Thoracic aorta (tissue), 2 donors: ENCODE measurements around the gene DUSP15. TPM values are rescaled to one million over a fixed set of nuclear protein-coding genes. Genes with fewer than 3 reads are reported as not detected.
A peak's percentile ranks its signal among the peaks of the same experiment; 100 is the strongest.
"Not testable (repeated sequence)": the region's sequence is repeated elsewhere in the genome, so short reads cannot be mapped to it uniquely, and the experiment has no call there.

Experiments
- ATAC-seq: fragments of 150-250 bp; one replicate; pipeline ENCODE4 v1.8.0; 2017; ENCODE audit warnings: low read depth; ENCODE audit not compliant: insufficient number of reproducible peaks, low FRiP score
- DNase-seq: peaks from one replicate; pipeline ENCODE4 v3.0.0-alpha.2; 2020; ENCODE audit warnings: low spot score
- H3K27ac ChIP-seq, 2 donors: fragments of 200-600 bp; sonication (generic); 1 replicate in 1 of 2; 2 replicates in 1 of 2; pipeline ENCODE4 v1.5.1; 2016; ENCODE audit warnings: mild to moderate bottlenecking in 2 of 2, moderate library complexity in 2 of 2
- H3K27me3 ChIP-seq: fragments of 200-600 bp; sonication (generic); replicated peaks from 2 replicates; pipeline ENCODE4 v1.6.0; 2016; ENCODE audit warnings: mild to moderate bottlenecking; ENCODE audit not compliant: insufficient read depth
- H3K36me3 ChIP-seq: fragments of 200-600 bp; sonication (generic); one replicate; pipeline ENCODE4 v1.5.1; 2016
- H3K4me1 ChIP-seq, 2 donors: fragments of 200-600 bp; sonication (generic); 1 replicate in 1 of 2; 2 replicates in 1 of 2; pipeline versions ENCODE4 v1.5.1 to v1.6.0; 2016; ENCODE audit warnings: low read depth in 2 of 2, mild to moderate bottlenecking in 1 of 2; ENCODE audit not compliant: control insufficient read depth in 1 of 2
- H3K4me3 ChIP-seq: fragments of 200-600 bp; sonication (generic); 2 replicates; pipeline ENCODE4 v1.5.1; 2016; ENCODE audit warnings: mild to moderate bottlenecking
- H3K9me3 ChIP-seq: fragments of 200-600 bp; sonication (generic); 2 replicates; pipeline ENCODE4 v1.5.1; 2016
- total RNA-seq, 2 donors: library from RNA; depleted of rRNA; stranded (reverse); fragments of >200 nt; gene quantifications; one replicate each; pipeline versions ENCODE4 v1.1.0 to v1.2.3, GENCODE V29; 2016
- TF ChIP-seq, protein P1 (sequence below): fragments of 200-600 bp; sonication (generic); IDR thresholded peaks from one replicate; pipeline ENCODE4 v1.5.1; 2019; ENCODE audit warnings: antibody characterized with exemption

Gene DUSP15
- total RNA-seq, 2 donors from 2014 or later, result 3.9 to 5.6 TPM

DNA sequence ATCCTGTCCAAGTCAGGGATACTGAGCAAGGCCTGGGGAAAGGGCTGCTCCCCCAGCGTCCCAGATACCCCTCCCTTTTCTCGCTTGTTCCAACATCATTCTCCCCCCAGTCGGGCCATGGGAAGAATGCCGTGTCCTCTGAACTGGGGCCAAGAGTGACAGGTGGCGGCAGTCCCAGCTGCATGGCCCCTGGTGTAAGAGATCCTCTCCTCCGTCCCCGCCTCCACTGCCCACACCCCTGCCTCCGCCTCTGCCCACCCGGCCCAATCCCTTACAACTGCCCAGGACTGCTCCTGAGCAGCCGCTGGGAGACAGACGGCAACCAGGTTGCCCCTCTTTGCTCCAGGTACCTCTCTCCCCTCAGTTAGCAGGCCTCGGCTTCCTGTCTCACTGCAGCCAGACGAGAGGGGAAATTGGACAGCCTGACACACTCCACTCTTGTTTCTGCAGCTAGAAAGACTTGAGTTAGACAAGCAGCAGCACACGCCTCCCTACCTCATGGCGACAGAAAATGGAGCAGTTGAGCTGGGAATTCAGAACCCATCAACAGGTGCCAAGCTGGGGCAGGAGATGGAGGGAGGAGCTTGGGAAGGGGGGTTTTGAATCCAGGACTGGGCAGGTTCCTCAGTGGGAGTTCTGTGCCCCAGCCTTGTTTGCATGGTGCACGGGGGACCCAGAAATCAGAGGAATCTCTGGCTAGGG is 51.1 kb downstream of the DUSP15 start, which contains the start of gene MYLK2:
MYLK2 (plus strand) TSS at position 274 of the 702 bp plus-strand sequence; CDS start at position 499, 225 bp downstream.
- Histone ChIP-seq H3K4me3 (no peak within 1 kb of the TSS), H3K4me1 (peaks cover 7 to 58% of the 10 kb centered on the region in 2 donors), H3K9me3 (no peaks in the 10 kb centered on the region), H3K36me3 (no peaks in the 10 kb centered on the region), H3K27me3 (no peaks in the 10 kb centered on the region), H3K27ac (no peak within 1 kb of the TSS)
- TF ChIP-seq, protein P1, sequence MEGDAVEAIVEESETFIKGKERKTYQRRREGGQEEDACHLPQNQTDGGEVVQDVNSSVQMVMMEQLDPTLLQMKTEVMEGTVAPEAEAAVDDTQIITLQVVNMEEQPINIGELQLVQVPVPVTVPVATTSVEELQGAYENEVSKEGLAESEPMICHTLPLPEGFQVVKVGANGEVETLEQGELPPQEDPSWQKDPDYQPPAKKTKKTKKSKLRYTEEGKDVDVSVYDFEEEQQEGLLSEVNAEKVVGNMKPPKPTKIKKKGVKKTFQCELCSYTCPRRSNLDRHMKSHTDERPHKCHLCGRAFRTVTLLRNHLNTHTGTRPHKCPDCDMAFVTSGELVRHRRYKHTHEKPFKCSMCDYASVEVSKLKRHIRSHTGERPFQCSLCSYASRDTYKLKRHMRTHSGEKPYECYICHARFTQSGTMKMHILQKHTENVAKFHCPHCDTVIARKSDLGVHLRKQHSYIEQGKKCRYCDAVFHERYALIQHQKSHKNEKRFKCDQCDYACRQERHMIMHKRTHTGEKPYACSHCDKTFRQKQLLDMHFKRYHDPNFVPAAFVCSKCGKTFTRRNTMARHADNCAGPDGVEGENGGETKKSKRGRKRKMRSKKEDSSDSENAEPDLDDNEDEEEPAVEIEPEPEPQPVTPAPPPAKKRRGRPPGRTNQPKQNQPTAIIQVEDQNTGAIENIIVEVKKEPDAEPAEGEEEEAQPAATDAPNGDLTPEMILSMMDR, result no peak
- no peak for ATAC-seq
- DNase-seq, result no peak

DNA sequence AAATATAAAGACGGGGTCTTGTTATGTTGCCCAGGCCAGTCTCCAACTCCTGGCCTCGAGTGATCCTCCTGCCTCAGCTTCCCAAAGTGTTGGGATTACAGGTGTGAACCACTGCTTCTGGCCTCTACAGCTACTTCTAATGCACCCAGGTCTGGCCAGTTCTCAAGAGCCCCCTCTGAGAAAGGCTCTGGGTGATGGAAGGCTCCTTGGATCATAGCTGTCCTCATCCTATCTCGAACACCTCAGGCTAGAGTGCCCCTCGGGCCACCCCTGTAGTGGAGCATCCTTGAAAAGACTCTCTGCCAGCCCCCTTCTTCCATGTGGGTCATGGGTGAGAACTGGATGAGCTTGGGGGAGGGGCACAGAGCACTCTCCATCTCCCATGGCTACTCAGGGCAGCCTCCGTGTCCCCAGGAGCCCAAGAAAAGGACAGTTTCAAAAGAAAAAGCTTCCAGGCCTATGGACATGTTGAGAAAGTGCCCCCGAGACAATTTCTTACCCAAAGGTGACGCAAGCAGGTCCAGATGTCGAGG is 51.9 kb downstream of the DUSP15 start:
- Histone ChIP-seq H3K9me3 (no peaks in the 10 kb centered on the region), H3K27me3 (no peaks in the 10 kb centered on the region), H3K27ac (no peak overlapping the region), H3K4me3 (no peak overlapping the region), H3K36me3 (no peaks in the 10 kb centered on the region), H3K4me1 (peaks cover 12 to 58% of the 10 kb centered on the region in 2 donors)
- DNase-seq (no peak), ATAC-seq (no peak)
- TF ChIP-seq, protein P1, result no peak

DNA sequence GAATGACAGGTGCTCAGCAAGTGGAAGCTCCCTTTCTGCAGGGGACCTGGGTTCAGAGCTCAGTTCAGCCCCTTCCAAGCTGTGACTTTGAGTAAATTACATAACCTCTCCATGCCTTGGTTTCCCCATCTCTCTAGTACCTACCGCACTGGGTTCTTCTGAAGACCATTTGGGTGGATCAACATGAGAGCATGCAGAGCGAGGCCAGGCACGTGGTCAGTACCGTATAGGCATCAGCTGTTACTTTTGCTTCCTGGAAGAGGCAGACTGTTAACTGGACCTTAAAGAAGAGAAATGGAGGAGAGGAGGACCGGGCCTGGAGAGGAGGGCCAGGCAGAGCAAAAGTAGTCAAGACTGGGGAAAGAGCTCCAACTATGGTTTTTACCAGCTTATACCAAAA is 52.9 kb downstream of the DUSP15 start:
- TF ChIP-seq, protein P1, result no peak
- ATAC-seq, result no peak

DNA sequence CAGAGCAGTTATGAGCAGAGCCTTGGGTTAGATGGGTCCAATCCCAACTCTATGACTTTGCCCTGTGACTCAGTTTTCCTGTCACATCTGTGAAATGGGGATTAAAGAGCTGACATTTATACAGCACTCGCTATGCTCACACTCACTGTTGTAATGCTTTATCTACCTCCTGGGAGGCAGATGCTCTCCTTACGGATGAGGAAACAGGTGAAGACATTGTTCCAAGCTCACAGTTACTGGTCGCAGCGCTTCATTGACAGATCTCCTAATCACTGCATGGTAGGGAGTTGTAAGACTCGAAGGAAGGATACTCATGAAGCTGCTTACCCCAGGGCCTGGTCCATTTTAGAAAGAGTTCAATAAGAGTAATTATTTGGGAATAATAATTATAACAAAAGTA is 54.1 kb downstream of the DUSP15 start:
- DNase-seq, result no peak
- Histone ChIP-seq H3K36me3 (no peaks in the 10 kb centered on the region), H3K27me3 (no peaks in the 10 kb centered on the region), H3K9me3 (no peaks in the 10 kb centered on the region), H3K27ac (peak overlapping the region; percentile 88 to 92), H3K4me1 (peaks cover 31 to 62% of the 10 kb centered on the region in 2 donors), H3K4me3 (no peak overlapping the region)
- TF ChIP-seq, protein P1, result no peak
- no peak for ATAC-seq

More for the DNA sequence above, 52.9 kb downstream of the DUSP15 start:
- Histone ChIP-seq H3K27ac (peak overlapping the region in 1 of 2 donors; percentile 25), H3K36me3 (no peaks in the 10 kb centered on the region), H3K9me3 (no peaks in the 10 kb centered on the region), H3K4me1 (peaks cover 19 to 59% of the 10 kb centered on the region in 2 donors), H3K4me3 (no peak overlapping the region), H3K27me3 (no peaks in the 10 kb centered on the region)
- DNase-seq, result no peak

DNA sequence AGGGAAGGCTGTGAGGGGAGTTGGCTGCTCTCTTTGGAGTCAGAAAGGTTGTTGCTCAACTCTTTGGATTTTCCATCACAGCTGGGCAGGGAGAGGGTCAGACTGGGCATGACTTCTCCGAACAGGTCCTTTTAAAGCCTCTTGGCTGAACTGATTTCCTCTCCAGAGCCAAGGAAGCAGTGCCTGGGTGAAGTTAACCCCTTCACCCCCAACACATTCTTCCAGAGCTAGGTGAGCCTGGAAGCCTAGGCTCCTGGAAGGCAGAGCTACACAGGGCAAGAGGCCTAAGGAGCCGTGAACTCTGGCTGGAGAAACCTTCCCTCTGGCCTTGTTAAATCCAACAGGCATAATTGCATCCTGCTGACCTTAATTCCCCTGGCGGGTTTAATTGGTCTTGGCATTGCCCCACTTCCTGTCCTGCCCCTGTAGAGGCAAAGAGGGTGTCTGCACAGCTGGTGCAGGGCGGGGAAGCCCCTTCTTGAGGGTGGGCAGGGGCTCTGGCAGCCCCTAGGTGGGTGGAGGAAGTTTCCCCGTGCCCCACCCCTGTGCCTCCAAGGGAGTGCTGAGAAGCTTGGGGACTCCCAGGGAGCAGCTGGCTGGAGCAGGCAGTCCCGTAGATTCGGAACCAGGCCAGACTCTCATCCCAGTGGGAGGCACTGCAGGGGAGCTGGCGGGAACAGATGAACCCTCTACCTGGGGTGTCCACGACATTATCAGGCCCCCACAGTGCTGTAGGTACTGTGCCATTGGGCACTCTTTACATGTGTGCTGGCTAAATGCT is 54.7 kb downstream of the DUSP15 start:
- Histone ChIP-seq H3K27ac (peak overlapping the region; percentile 88 to 92), H3K4me1 (peaks cover 37 to 68% of the 10 kb centered on the region in 2 donors), H3K9me3 (no peaks in the 10 kb centered on the region), H3K4me3 (peak overlapping the region; percentile 22), H3K36me3 (no peaks in the 10 kb centered on the region), H3K27me3 (no peaks in the 10 kb centered on the region)
- ATAC-seq (peak; percentile 63), DNase-seq (no peak)
- TF ChIP-seq, protein P1, result no peak

DNA sequence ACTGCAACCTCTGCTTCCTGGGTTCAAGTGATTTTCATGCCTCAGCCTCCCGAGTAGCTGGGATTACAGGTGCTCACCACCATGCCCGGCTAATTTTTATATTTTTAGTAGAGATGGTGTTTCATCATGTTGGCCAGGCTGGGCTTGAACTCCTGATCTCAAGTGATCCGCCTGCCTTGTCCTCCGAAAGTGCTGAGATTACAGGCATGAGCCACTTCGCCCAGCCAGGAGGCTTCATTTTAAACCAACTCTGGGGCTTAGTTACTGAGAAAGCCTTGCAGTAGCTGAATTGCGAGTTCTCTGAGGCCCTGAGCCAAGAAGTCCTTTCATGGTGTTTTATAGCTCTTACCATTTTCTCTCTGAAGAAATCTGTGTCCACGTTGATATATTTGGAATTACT is 56.2 kb downstream of the DUSP15 start:
- Histone ChIP-seq H3K4me1 (peaks cover 45 to 78% of the 10 kb centered on the region in 2 donors), H3K27ac (peak overlapping the region; percentile 88 to 92)
- DNase-seq, H3K27me3 ChIP-seq, ATAC-seq, H3K36me3 ChIP-seq, H3K9me3 ChIP-seq, H3K4me3 ChIP-seq: not testable (repeated sequence)
